ENCODE results near the gene CT45A8.
"Not testable (repeated sequence)": the region's sequence is repeated elsewhere in the genome, so short reads cannot be mapped to it uniquely, and the experiment has no call there.

The CT45A8 gene

GRCh38 chrX:135854438-135854837 lies at the start of gene CT45A8:
TSS of gene CT45A8 (minus strand) at chrX:135854538. CDS start at chrX:135850783, 3,755 bp downstream.
- DNase-seq: not testable (repeated sequence)

DNA sequence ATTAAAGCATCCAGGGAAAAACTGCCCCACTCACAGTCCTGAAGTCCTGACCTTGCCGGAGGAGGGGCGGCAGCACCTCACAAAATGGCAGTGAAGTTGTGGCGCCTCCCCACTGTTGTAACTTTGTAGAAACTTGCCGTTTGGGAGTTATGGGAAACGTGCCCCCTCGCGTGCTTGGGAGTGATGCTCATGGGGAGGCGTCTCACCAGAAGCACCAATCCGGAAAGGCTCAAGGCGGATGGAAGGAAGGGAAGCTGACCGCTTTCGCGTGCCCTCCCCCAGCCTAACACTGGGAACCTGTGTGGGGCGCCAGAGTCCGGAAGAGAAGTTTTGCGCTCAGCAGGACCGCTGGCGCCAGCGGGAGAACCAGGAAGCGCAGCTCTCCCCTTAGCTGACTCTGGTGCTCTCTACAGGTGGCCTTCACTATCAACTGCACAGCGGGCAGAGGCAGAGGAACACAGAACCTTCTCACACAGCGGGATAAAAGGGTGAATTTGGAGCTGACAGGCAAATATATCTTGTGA lies 39.0 kb upstream of the CT45A8 start, which contains the start of the genes CT45A10 and SAGE1:
Gene CT45A10, minus strand, starts transcription at position 151 of the 524 bp plus-strand sequence. CDS start 8,100 bp downstream, outside the sequence.
Gene SAGE1, plus strand, starts transcription at position 423 of the 524 bp plus-strand sequence. CDS start 2,527 bp downstream, outside the sequence.
- DNase-seq: no peak

DNA sequence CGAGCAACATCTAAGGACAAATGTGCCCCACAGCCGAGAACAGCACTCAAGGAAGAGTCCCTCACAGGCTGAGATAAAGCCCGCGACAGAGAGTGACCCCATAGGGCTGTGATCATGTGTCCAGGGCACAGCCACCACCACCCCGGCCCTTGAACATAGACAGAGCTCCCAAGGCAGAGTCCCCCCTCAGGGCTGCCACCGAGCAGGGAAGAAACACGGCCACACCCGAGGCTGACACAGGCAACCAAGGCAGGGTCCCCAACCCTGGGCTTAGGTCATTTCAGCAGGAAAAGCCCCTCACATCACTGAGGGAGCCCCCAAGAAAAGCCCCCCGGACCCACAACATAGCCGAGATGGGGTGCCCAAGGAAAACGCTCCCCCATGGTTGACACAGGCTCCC lies 38.4 kb upstream of the CT45A8 start:
- DNase-seq: no peak

DNA sequence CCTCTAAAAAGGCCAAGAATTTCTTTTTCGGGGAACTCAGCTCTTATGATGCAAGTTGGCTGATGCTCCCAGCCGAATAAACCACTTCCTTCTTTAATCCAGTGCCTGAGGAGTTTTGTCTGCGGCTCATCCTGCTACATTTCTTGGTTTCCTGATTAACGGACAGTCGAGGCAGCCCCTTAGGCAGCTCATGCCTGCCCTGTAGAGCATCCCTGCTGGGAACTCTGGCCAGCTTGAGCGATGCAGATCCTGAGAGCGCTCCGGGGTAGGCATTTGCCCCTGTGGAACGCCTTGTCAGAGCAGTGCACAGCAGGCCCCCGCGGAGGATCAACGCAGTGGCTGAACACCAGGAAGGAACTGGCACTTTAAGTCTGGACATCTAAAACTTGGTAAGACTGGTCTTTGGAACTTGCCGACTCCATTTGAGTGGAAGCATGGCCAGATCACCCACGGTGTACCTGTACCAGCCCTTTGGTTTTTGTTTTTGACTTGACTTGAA lies 35.8 kb upstream of the CT45A8 start:
- no peak for DNase-seq

GRCh38 chrX:135888976-135889375 lies 34.6 kb upstream of the CT45A8 start:
- not testable (repeated sequence) for DNase-seq

GRCh38 chrX:135888230-135888629 lies 33.9 kb upstream of the CT45A8 start:
- DNase-seq: not testable (repeated sequence)

GRCh38 chrX:135882741-135883140 lies 28.4 kb upstream of the CT45A8 start:
- DNase-seq: not testable (repeated sequence)

DNA sequence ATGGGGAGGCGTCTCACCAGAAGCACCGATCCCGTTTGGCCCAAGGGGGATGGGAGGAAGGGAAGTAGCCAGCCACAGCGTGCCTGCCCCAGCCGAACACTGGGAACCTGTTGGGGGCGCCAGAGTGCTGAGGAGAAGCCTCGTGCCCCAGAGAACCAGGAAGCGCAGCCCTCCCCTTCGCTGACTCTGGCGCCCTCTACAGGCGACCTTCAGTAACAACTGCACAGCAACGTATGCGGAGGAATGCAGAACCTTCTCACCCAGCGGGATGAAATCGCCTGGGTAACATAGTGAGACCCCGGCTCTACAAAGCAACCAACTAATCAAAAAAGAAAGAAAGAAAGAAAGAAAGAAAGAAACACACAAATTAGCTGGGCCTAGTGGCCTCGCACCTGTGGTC lies 17.4 kb upstream of the CT45A8 start, which contains the start of gene CT45A9:
Gene CT45A9, minus strand, starts transcription at position 101 of the 400 bp plus-strand sequence. CDS start 3,751 bp downstream, outside the sequence.
- DNase-seq: not testable (repeated sequence)

DNA sequence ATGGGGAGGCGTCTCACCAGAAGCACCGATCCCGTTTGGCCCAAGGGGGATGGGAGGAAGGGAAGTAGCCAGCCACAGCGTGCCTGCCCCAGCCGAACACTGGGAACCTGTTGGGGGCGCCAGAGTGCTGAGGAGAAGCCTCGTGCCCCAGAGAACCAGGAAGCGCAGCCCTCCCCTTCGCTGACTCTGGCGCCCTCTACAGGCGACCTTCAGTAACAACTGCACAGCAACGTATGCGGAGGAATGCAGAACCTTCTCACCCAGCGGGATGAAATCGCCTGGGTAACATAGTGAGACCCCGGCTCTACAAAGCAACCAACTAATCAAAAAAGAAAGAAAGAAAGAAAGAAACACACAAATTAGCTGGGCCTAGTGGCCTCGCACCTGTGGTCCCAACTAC lies 17.2 kb downstream of the CT45A8 start, which contains the start of gene CT45A7:
Gene CT45A7, minus strand, starts transcription at position 101 of the 400 bp plus-strand sequence. CDS start 3,747 bp downstream, outside the sequence.
- not testable (repeated sequence) for DNase-seq

- not testable (repeated sequence) for DNase-seq
These were observed 34.4 kb downstream of the CT45A8 start, which contains the start of gene CT45A2 for GRCh38 chrX:135819912-135820311. TSS of gene CT45A2 (minus strand) at chrX:135820012. CDS start at chrX:135816265, 3,747 bp downstream.

- not testable (repeated sequence) for DNase-seq
These were observed 51.7 kb downstream of the CT45A8 start, which contains the start of gene CT45A6 for GRCh38 chrX:135802687-135803086. TSS of gene CT45A6 (minus strand) at chrX:135802787. CDS start at chrX:135798993, 3,794 bp downstream.
